ENCODE measurements around the gene MACC1. TPM values are rescaled to one million over a fixed set of nuclear protein-coding genes. Genes with fewer than 3 reads are reported as not detected.

The MACC1 gene
- total RNA-seq, 1 experiment from 2014 or later, result 190 TPM

DNA sequence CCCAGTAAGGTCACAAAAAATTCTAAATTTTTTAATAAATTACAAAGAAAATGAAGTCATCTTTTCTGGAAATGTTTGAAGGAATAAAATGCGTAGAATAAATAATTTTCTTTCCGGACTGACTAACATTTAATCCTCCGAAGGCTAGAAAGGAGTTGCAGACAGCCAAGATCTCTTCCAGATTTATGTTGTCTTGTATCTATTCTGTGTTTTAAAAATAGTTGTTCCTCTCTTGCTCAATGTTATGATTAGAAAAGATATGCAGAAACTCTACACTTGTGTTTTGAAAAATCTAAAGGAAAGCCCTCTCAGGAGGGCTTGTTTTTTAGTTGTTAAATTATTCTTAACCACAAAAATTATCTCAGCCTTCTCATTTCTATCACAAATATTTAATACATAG lies 70.7 kb downstream of the MACC1 start:
- intact Hi-C loops (cut with micrococcal nuclease; ENCODE audit: unreplicated experiment), result no loop called here
- no TSS peak for BruUV-seq (replicated peaks)
- Mint-ChIP-seq H3K9me3 (ENCODE audit: low read depth, unreplicated experiment) (no peaks in the 10 kb centered on the region), H3K27me3 (ENCODE audit: unreplicated experiment) (no peaks in the 10 kb centered on the region), H3K4me1 (ENCODE audit: low read depth, unreplicated experiment) (peaks cover 6% of the 10 kb centered on the region), H3K36me3 (ENCODE audit: insufficient read depth, unreplicated experiment) (peaks cover 64% of the 10 kb centered on the region), H3K27ac (ENCODE audit: unreplicated experiment) (no peak overlapping the region), H3K4me3 (ENCODE audit: low read depth, unreplicated experiment) (no peak overlapping the region)
- CTCF ChIA-PET, result no interaction called here
- TF ChIP-seq, protein P1, sequence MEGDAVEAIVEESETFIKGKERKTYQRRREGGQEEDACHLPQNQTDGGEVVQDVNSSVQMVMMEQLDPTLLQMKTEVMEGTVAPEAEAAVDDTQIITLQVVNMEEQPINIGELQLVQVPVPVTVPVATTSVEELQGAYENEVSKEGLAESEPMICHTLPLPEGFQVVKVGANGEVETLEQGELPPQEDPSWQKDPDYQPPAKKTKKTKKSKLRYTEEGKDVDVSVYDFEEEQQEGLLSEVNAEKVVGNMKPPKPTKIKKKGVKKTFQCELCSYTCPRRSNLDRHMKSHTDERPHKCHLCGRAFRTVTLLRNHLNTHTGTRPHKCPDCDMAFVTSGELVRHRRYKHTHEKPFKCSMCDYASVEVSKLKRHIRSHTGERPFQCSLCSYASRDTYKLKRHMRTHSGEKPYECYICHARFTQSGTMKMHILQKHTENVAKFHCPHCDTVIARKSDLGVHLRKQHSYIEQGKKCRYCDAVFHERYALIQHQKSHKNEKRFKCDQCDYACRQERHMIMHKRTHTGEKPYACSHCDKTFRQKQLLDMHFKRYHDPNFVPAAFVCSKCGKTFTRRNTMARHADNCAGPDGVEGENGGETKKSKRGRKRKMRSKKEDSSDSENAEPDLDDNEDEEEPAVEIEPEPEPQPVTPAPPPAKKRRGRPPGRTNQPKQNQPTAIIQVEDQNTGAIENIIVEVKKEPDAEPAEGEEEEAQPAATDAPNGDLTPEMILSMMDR (IDR thresholded peaks at IDR 0.05; ENCODE audit: unreplicated experiment), result no peak
- DNase-seq, result no peak

DNA sequence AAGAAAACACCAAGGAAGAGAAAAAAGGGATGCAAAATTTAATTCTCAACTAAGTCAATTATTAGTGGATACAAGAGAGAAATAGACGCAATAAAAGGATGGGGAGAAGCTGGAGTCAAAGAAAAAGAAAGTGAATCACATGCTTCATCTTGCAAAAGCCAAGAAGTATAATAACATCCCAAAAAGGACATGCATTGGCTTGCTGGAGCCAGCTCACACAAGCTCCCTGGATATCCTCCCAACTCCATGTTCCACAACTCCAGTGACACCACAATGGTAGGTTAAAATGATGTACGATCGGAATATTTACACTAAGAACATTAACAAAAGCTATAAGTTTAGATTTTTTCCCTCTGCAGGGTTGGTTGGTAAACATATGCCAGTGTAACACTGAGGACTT lies 72.4 kb downstream of the MACC1 start:
- H3K4me3 Mint-ChIP-seq (ENCODE audit: low read depth, unreplicated experiment), result no peak overlapping the region
- no peaks in the 10 kb centered on the region for H3K27me3 Mint-ChIP-seq (ENCODE audit: unreplicated experiment)
- DNase-seq, result no peak
- no TSS peak for BruUV-seq (replicated peaks)
- H3K9me3 Mint-ChIP-seq (ENCODE audit: low read depth, unreplicated experiment), result no peaks in the 10 kb centered on the region
- CTCF ChIA-PET, result no interaction called here
- H3K27ac Mint-ChIP-seq (ENCODE audit: unreplicated experiment), result peak overlapping the region; percentile 3
- intact Hi-C loops (cut with micrococcal nuclease; ENCODE audit: unreplicated experiment), result no loop called here
- H3K4me1 Mint-ChIP-seq (ENCODE audit: low read depth, unreplicated experiment), result no peaks in the 10 kb centered on the region
- H3K36me3 Mint-ChIP-seq (ENCODE audit: insufficient read depth, unreplicated experiment), result peaks cover 66% of the 10 kb centered on the region
- TF ChIP-seq, protein P1 (IDR thresholded peaks at IDR 0.05; ENCODE audit: unreplicated experiment), result no peak

DNA sequence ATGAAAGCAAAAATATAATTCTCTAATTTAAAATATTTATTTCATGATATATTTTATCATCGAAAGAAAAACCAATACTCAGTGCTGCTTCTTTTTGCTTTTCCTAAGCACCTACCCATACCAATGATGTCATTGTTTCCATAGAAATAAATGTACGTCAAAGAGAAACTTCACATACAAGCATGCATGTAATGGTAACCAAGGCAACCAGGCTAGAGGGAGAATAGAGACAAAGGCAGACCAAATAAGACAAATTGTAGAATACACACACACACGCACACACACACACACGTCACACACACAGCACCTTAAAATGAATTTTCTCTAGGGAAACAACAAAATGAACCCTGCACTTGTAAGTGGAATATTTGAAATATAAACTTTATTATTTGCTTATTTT lies 75.5 kb downstream of the MACC1 start:
- Mint-ChIP-seq H3K27ac (ENCODE audit: unreplicated experiment) (no peak overlapping the region), H3K27me3 (ENCODE audit: unreplicated experiment) (no peaks in the 10 kb centered on the region), H3K4me1 (ENCODE audit: low read depth, unreplicated experiment) (no peaks in the 10 kb centered on the region), H3K36me3 (ENCODE audit: insufficient read depth, unreplicated experiment) (peaks cover 80% of the 10 kb centered on the region), H3K4me3 (ENCODE audit: low read depth, unreplicated experiment) (no peak overlapping the region), H3K9me3 (ENCODE audit: low read depth, unreplicated experiment) (no peaks in the 10 kb centered on the region)
- CTCF ChIA-PET, result interaction anchor here (0.7 kb wide), 1 partner anchor 457 kb away, joined by 3 read pairs; no protein-coding TSS in a partner anchor
- TF ChIP-seq, protein P1 (IDR thresholded peaks at IDR 0.05; ENCODE audit: unreplicated experiment), result no peak
- no TSS peak for BruUV-seq (replicated peaks)
- DNase-seq, result no peak
- intact Hi-C loops (cut with micrococcal nuclease; ENCODE audit: unreplicated experiment), result no loop called here

DNA sequence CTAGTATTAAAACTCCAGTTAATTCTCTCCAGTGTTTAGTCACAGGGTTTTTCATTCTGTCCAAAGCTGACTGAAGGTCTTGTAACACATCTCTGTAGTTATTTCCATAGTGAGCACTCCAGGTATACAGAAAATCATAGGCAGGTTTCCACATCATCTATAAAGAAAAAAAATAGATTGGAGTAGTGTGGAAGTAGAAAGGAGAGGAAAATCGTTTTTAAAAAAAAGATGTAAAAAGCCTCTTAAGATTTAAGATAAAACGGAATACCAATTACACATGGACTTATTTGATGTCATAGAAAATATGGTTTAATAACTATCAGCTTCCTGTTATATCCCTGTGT lies 76.2 kb downstream of the MACC1 start:
- TF ChIP-seq, protein P1 (IDR thresholded peaks at IDR 0.05; ENCODE audit: unreplicated experiment), result no peak
- H3K9me3 Mint-ChIP-seq (ENCODE audit: low read depth, unreplicated experiment), result no peaks in the 10 kb centered on the region
- intact Hi-C loops (cut with micrococcal nuclease; ENCODE audit: unreplicated experiment), result no loop called here
- no peaks in the 10 kb centered on the region for H3K4me1 Mint-ChIP-seq (ENCODE audit: low read depth, unreplicated experiment)
- H3K36me3 Mint-ChIP-seq (ENCODE audit: insufficient read depth, unreplicated experiment), result peaks cover 73% of the 10 kb centered on the region
- peak overlapping the region; percentile 7 for H3K27ac Mint-ChIP-seq (ENCODE audit: unreplicated experiment)
- H3K27me3 Mint-ChIP-seq (ENCODE audit: unreplicated experiment), result no peaks in the 10 kb centered on the region
- CTCF ChIA-PET, result interaction anchor here (0.7 kb wide), 1 partner anchor 458 kb away, joined by 3 read pairs; no protein-coding TSS in a partner anchor
- no TSS peak for BruUV-seq (replicated peaks)
- H3K4me3 Mint-ChIP-seq (ENCODE audit: low read depth, unreplicated experiment), result no peak overlapping the region
- DNase-seq, result no peak
